Measurements from ENCODE around the gene NMRAL1.

GRCh38 chr16:4513086-4513860 lies 38.8 kb upstream of the NMRAL1 start:
- TF ChIP-seq POLR2A (IDR thresholded peaks at IDR 0.05; ENCODE audit: low read length) (no peak), GATA1 (IDR thresholded peaks at IDR 0.05; ENCODE audit: low read depth, low read length) (no peak)
